DMS53 treated with DMSO at 0.1 percent for 48 hours (cell line): ENCODE data around the gene NINJ1.
"Not testable (repeated sequence)": the region's sequence is repeated elsewhere in the genome, so short reads cannot be mapped to it uniquely, and the experiment has no call there.

Source experiments
- DNase-seq: peaks from one replicate; lab custom pipeline; 2025; ENCODE audit not compliant: unreplicated experiment; lab: John Stamatoyannopoulos, UW

Gene NINJ1

DNA sequence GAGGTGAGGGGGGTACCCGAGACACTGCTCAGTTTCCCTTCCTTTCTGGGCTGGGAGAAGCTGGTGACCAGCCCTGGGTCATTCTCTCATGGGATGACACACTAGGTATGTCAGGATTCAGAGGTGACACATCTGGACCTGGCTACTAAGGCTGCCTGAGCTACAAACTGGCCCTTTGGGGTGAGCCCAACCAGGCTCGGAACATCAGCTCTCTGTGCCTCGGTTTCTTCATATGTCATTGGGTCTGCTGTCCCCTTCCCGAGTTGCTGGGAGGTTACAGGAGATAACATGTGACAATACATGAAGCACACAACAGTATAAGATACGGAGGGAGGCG lies 26.3 kb downstream of the NINJ1 start:
- DNase-seq = no peak

DNA sequence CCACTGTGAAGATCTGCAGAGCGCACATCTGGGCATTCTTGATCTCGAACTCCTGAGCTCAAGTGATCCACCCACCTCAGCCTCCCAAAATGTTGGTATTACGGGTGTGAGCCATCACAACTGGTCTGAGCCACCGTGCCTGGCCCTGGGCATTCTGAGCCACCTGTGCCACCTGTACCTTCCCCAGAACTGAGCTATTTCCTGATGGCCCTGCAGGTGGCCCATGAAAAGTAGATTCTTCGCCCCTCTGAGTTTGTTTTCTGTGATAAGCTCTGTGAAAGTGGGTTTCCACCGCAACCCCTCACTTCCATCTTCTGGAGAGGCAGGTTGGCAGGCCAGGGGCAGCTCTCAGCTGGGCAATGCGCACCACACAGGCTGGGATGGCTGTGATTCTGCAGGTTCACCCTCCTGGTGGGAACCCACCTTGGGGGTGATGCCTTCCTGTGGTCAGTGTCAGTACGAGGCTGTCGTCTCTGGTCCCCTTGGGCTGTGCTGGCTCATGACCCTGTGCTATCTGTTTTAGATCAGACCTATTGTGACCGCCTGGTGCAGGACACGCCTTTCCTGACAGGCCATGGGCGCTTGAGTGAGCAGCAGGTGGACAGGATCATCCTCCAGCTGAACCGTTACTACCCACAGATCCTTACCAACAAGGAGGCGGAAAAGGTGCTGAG lies 26.8 kb downstream of the NINJ1 start:
- DNase-seq = no peak

DNA sequence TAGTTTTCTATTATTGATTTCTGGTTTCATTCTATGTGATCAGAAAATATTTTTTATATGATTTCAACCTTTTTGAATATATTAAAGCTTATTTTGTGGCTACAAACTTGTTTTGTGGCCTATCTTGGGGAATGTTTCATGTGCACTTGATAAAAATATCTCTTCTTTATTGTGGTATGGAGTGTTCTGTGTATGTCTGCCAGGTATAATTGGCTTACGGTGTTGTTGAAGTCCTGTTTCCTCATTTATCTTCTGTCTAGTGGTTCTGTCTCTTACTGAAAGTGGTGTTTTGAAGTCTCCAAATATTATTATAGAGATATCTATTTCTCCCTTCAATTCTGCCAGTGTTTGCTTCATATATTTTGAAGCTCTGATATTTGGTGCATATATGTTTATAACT lies 28.4 kb downstream of the NINJ1 start:
- DNase-seq = no peak

DNA sequence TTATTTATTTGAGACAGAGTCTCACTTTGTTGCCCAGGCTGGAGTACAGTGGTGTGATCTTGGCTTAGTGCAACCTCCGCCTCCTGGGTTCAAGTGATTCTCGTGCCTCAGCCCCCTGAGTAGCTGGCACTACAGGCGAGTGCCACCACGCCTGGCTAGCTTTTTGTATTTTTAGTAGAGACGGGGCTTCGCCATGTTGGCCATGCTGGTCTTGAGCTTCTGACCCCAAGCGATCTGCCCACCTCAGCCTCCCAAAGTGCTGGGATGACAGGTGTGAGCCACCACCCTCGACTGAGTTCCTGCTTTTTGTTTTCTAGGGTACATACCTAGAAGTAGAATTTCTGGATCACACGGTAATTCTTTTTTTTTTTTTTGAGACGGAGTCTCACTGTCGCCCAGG lies 33.0 kb downstream of the NINJ1 start:
- not testable (repeated sequence) for DNase-seq

DNA sequence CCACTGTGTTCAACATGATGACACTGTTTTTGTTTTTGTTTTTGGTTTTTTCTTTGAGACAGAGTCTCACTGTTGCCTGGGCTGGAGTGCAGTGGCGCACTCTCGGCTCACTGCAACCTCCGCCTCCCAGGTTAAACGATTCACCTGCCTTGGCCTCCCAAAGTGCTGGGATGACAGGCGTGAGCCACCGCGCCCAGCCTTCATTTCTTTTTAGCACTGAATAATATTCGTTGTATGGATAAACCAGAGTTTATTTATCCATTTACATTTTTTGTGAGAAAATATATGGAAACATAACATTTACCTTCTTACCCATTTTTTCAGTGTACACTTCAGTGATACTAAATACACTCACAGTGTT lies 33.8 kb downstream of the NINJ1 start:
- no peak for DNase-seq

DNA sequence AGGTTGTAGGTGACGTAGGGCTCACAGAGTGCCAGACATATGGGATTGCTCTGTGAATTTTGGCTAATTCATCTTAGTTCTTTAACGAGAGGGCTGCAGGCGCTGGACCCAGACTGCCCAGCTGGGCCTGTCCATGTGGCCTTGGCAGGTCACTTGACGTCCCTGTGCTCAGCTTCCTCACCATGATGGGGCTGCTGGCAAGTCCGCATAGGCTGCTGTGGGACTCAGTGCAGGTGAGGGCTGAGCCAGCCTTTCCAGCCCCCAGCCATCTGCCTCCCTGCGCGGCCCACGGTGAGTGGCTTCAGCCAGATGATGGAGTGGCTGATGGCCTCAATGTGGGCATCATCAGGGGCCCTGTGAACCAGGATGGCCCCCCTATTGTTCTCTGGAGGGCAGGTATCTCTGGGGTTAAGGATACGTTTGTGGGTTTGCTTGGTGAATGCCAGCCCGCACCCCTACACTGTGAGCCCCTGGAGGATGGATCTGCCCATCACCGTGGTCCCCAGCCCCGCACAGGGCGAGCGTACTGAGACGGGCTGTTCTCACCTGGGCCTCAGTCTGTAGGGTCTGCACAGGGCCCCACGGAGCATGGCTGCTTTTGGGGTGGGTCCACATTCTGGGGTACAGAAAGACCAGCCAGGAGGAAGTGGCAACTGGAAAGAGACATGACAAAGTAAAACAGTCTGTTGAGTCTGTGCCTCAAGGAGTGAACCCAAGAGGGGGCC lies 34.3 kb downstream of the NINJ1 start:
- DNase-seq = no peak

DNA sequence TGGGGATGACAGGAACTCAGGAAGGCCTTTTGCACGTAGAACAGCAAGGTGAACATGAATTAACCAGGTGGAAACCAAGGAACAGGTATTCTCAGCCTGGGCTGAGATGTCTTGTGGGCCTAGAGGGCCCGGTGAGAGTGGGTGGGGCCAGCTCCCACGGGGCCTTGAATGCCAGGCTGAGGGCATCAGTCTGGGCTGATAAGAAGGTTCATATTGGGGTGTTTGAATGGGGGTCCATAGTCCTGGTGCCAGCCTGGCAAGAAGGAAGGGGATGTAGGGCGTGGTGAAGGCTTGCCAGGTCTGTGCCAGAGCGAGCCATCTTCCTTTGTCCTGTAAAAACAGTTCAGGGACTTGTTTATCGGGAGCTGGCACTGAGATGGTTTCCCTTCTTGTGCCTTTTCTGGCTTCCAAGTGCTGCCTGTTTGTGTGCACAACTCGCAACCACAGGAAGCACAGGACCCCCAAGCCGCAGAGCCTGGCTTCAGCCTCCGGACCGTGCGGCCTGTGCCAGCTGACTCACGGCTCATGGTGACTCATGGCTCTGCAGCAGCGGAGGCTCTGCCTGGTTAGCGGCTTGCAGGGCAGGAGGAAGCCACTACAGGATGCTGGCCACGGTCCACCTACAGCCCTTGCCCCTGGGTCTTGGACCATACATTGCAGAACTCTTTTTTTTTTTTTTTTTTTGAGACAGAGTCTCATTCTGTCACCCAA lies 35.7 kb downstream of the NINJ1 start:
- DNase-seq = peak; percentile 36

DNA sequence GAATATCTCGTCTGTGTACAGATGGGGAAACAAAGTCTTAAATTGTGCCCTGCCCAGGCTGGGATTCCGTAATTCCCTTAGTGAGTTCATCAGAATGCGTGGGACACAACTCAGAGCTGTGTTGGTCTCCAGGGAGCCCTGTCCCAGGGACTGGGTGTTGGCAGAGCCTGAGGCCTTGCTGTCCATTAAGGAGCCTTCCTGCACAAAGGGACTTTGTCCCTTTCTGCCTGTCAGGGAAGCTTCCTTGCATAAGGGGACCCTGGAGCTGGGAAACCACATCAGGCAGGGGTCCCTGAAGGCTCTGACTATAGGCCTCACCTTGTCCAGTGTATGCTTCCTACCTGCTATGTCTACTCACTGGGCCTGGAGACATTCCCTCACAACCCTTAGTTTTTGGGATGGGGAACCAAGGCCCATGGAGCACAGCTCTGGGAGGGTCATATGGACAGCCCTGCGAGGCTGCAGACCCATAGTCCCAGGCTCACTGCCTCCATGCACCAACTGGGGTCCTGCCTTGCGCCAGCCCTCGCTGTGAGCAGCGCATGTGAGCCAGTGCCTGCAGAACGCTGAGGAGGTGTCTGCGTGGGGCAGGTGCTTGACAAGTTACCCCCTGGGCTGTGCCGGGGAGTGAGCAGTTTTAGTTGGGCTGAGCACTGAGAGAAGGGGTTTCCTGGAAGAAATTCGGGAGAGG lies 36.4 kb downstream of the NINJ1 start:
- no peak for DNase-seq

DNA sequence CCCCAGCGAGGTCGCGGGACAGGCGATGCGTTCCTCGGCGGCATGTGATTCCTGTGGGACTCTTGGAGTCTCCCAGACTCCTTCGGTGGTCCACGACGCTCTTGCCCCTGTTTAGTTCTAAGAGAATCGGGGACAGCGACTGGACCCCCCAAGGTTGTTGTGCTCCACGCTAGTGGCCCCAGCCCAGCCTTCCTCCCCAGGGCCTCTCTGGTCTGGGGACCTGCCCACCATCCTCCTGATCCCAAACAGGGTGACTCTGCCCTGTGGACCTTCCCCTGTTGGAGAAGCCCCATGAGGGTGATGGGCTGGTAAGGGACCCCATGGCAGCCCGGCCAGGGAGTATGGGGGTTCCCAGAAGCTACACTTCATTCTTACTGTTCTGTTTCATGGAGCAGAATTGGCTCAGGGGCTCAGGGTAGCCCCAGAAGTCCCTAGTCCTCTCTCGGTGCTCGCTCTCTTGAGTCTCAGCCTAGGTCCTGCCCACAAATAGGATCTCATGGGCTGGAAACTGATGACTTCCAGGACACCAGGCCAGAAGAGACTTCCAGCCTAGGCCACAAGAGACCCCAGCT lies 37.2 kb downstream of the NINJ1 start:
- no peak for DNase-seq

DNA sequence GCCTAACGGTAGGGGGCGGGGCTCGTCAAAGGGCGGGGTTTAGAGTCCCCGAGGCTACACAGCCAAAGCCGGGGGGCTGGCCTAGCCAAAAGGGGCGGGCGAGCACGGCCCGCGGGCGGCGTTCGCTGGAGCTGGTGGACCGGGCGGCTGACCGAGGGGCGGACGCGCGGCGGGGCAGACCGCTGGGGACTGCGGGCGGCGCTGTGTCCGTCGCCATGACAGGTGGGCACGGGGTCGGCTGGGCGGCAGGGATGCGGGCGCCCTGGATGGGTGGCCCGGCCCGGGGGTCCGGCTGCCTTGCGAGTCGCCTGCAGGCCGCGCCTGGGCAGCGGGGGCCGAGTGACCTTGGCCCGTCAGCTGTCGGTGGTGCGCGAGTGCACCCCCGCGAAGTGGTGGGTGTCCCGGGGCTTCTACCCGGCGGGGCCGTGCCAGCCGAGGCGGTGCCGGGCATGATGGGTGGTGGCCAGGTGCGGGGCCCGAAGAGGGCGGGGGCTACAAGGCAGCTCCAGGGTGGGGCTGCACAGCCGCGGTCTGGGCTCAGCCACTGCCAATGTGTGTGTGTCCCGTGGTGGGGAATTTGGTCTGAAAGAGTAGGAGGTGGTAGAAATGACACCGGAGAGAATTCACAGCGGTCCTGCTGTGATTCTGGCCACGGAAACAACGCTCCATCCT lies 37.8 kb downstream of the NINJ1 start, which contains the start of gene CARD19:
Gene CARD19, plus strand, starts transcription at position 87 of the 672 bp plus-strand sequence. Its CDS starts 129 bp downstream, at position 216.
- DNase-seq = no peak

DNA sequence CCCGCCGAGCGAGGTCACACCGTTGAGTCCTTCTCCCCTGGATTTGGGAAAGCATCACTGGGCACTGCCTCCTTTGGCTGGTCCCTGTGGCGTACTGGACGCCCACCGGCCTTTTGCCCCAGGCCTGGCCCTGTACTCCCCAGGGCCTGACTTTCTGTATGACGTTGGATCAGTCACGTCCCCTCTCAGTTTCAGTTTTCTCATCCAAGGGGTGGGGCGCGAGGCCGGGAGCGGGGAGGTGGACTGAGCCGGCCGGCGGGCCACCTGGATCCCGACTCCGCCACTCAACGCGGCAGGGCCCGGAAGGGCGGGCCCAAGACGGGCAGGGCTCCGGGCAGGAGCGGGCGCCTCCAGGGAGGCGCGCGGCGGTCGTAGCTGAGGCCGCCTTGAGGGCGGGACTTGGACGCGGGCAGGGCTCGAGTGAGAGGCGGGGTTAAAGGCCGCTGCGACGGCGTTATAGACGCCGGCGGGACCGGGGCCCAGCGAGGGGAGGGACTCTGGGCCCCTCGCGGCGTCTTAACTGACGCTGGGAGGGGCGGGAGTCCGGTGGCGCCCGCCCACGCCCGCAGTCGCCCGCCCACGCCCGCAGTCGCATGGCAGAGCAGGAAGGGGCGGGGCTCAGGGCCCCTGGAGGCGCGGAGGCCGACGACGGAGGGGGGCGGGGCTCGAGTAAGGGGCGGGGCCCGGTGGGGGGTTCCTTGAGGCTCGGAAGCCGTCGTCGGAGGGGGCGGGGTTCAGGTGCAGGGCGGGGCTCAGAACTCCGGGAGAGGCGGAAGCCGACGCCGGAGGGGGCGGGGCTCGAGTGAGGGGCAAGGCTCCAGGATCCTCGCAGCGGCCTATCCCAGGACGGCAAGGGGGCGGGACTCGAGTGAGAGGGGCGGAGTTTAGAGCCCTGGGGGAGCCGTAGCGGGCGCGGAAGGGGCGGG lies 38.6 kb downstream of the NINJ1 start:
- peak; percentile 87 for DNase-seq

DNA sequence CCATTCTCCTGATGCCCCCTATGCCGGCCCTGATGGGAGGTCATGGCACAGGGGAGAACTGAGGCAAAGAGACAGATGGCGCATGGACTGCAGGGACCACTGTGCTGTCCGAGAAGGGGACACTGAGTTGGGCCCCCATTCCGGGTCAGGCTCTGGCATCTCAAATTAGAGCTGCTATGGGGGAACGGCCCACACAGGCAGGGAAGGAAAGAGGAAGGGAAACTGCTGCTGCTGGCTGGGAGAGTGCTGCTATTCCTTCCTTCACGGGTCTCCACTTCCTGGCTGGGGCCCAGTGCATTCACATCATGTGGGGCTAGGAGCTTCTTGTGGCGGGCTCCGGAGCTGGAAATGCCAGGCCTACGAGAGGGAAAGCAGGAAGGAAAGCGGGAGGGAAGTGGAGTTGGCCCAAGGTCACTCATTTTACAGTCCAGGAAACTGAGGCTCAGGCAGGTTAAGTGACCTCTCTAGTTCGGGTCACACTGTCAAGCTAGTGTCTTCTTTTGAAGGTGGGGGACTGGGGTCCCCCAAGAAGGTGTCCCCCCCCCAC lies 39.3 kb downstream of the NINJ1 start:
- DNase-seq = no peak

DNA sequence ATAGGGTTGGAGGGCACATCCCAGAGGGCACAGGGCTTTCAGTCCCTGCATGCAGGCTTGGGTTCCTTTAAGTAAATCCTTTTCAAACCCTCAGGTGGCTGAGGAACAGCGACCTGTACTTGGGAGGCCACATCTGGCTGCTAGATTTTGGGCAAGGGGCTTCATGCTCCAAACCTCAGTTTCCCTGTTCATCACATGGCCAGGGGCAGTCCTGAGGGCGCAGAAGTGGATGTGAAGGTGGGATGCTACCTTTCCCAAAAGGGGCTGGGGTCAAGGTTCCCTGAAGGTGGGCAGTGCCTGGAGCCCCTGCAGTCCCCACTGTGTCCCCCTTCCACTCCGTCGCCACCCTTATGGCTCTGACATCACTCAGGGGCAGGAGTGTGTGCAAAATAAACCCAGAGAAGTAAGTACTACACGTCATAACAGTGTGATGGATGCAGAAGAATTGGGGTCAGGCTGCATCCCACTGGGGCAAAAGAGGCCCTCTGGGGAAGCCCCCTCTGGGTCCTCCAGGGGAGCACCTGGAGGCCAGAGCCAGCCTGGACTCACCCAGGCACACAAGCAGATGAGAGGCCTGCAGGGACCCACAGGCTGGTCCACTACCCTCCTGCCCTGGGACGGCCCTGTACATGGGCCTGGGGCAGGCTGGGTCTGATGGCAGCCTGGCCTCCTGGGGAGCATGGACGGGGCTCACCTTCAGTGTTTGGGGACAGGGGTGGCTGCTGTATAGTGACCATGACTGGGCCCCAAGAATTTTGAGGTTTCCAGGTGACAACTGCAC lies 40.0 kb downstream of the NINJ1 start:
- no peak for DNase-seq

DNA sequence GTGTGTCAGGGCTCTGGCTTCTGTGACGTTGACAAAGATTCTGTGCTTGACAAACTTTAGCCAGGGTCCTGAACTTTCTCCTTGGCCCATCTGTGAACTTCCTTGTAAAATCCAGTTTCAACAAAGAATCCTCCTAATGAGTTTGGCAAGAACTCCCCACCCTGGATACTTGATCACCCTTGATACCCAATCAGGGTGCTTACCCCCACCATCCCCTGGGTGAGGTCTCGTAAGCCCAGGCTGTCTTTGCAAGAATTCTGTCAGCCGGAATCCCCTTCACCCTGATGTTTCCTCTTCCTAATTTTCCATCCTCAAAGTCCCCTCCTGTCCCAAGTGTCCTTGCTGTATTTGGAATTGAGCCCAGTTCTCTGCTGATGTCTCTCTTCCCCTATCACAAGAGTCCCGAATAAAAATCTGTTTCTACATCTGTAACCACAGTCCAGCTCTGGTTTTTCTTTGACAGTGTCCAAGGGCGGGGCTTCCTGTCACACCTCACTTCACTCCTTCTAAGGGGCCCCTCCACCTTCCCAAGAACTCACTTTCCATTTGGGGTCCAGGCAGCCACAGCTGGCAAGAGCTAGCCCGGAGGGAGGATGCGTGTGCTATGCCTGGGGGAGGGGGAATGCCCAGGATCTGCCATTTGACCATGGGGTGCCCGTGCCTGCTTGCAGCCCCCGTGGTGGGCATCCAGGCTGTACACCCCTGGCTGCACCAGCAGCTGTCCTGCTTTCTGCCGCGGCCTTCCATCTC lies 40.7 kb downstream of the NINJ1 start:
- DNase-seq = no peak

DNA sequence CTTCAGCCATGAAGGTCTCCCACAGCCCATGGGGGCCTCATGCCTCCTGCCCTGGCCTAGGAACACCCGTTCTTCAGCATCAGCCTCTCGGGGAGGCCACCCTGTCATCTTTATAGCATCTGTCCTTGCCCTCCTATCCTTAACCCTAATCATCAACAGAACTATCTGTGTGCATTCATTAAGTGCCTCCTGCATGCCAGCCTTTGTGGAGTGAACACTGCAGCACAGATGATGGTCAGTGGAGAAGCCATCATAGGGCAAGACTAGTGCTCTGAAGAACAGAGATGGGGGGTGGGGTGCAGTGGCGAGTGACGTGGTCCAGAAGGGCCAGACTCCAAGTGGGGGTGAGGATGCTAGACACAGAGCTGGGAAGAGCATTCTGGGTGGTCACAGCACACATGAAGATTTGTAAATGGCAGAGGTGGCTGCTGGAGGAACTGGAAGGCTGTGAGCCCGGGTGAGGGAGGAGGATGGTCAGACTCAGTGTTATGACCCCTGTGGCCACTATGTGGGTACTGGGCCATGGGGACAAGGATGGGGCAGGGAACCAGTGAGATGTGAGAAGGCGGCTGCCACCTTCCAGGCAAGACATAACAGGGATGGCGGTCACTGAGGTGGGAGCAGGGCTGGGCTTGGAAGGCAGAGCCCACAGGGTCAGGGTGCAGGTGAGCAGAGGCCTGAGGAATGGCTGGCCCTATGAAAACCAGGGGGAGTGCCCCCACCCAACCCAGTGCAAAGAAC lies 41.6 kb downstream of the NINJ1 start:
- DNase-seq = no peak

DNA sequence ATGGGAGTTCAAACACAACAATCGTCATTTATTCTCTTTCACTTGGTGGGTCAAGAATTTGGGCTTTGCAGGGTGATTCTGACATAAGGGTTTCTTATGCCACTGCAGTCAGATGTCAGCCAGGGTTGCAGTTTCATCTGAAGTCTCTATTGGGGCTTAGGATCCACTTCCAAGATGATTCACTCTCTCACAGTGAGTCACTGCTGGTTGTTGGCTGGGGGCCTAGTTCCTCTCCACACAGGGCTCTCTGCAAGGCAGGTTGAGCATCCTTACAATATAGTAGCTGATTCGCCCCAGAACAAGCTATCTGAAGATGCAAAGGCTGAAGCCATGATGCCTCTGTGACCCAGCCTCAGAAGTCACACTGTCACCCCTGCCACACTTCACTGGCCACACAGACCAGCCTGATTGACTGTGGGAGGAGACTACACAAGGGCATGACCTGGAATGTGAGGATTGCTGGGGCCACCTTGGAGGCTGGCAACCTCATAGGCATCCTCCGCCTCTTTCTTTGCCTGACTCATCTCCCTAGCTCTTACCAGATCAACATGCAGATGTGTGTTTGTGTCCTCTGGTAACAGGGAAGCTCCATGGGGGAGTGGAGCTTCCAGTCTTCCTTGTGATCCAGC lies 42.5 kb downstream of the NINJ1 start:
- no peak for DNase-seq

DNA sequence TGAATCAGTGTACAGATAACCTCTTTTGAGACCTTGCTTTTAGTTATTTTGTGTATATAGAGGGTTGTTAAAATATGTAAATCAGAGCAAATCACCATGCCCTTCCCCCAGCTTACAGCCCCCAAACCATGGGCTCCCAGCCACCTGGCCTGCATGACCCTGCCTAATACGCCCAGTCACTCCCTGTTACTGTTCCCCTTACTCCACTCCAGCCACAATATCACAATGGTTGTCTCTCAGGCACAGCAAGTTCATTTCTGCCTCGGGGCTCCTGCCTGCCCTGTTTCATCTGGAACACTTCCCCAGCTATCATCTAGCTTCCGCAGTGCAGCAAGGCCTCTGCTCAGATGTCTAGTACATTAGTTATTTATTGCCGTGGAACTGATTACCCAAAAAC lies 43.0 kb downstream of the NINJ1 start:
- DNase-seq = no peak
